Measurements from ENCODE around the gene SLC13A1. TPM values are rescaled to one million over a fixed set of nuclear protein-coding genes. Genes with fewer than 3 reads are reported as not detected.

The SLC13A1 gene
- total and polyA plus RNA-seq, 10 of the 15 experiments (the other 5 are each of a cell fraction or from before 2014, with no cell fraction given) = 0.10 TPM; not detected in 9

GRCh38 chr7:123133924-123134323, 65.8 kb downstream of the SLC13A1 start:
- DNase-seq (ENCODE audit: low read depth, low spot score) (no peak), ATAC-seq (no peak), FAIRE-seq (no peak)
- BruUV-seq (replicated peaks) = no TSS peak
- CTCF ChIA-PET = no interaction called here
- H3K79me2 ChIP-seq (ENCODE audit: control insufficient read depth, insufficient read depth, low read length) = no peaks in the 10 kb centered on the region
- H3K4me3 ChIP-seq = no peak overlapping the region
- SMC1A ChIA-PET (ENCODE audit: uncharacterized antibody, unreplicated experiment) = no interaction called here
- POLR2A ChIA-PET = no interaction called here
- no peaks in the 10 kb centered on the region for H3K36me3 ChIP-seq (ENCODE audit: control insufficient read depth in 2 of 2, insufficient read depth in 2 of 2, low read length in 1 of 2)
- no peaks in the 10 kb centered on the region for H3K4me1 ChIP-seq (ENCODE audit: control insufficient read depth, insufficient read depth, low read length)
- 63% methylated on average over 5 of the region's 5 CpGs for WGBS (ENCODE audit: insufficient coverage, insufficient replicate concordance, low lambda C conversion rate, missing lambda C conversion rate)
- no peak overlapping the region for H2AFZ ChIP-seq (ENCODE audit: control insufficient read depth, low read depth, low read length)
- H4K20me1 ChIP-seq (ENCODE audit: control insufficient read depth, insufficient read depth) = no peaks in the 10 kb centered on the region
- RAD21 ChIA-PET (ENCODE audit: unreplicated experiment) = no interaction called here
- in situ Hi-C loops (cut with MboI) = no loop called here
- H3K9ac ChIP-seq (ENCODE audit: control insufficient read depth, insufficient read depth, low read length) = no peak overlapping the region
- no peaks in the 10 kb centered on the region for H3K27me3 ChIP-seq (replicated peaks in 1 of 2; ENCODE audit: control insufficient read depth in 2 of 2, insufficient read depth in 2 of 2, low read length in 1 of 2)
- H3K9me3 ChIP-seq (replicated peaks; ENCODE audit: control insufficient read depth, insufficient read depth, low read length) = no peaks in the 10 kb centered on the region
- no peak for TF ChIP-seq TCF3 (IDR thresholded peaks at IDR 0.05; ENCODE audit: borderline replicate concordance, insufficient read depth, low read depth, low read length)
- H3K4me2 ChIP-seq (ENCODE audit: control insufficient read depth, insufficient read depth) = no peak overlapping the region
- no peak overlapping the region for H3K27ac ChIP-seq (ENCODE audit: control insufficient read depth, insufficient read depth)
- intact Hi-C loops (cut with micrococcal nuclease; ENCODE audit: unreplicated experiment) = no loop called here

GRCh38 chr7:123131961-123132360, 67.8 kb downstream of the SLC13A1 start:
- H3K9ac ChIP-seq (ENCODE audit: control insufficient read depth, insufficient read depth, low read length) = no peak overlapping the region
- TF ChIP-seq EP300 (IDR thresholded peaks at IDR 0.05; ENCODE audit: borderline replicate concordance in 1 of 2, control insufficient read depth in 1 of 2, low read depth in 2 of 2, low read length in 2 of 2) (no peak), ASH2L (IDR thresholded peaks at IDR 0.05; ENCODE audit: borderline replicate concordance, low read depth) (no peak)
- TF ChIP-seq, protein P1, sequence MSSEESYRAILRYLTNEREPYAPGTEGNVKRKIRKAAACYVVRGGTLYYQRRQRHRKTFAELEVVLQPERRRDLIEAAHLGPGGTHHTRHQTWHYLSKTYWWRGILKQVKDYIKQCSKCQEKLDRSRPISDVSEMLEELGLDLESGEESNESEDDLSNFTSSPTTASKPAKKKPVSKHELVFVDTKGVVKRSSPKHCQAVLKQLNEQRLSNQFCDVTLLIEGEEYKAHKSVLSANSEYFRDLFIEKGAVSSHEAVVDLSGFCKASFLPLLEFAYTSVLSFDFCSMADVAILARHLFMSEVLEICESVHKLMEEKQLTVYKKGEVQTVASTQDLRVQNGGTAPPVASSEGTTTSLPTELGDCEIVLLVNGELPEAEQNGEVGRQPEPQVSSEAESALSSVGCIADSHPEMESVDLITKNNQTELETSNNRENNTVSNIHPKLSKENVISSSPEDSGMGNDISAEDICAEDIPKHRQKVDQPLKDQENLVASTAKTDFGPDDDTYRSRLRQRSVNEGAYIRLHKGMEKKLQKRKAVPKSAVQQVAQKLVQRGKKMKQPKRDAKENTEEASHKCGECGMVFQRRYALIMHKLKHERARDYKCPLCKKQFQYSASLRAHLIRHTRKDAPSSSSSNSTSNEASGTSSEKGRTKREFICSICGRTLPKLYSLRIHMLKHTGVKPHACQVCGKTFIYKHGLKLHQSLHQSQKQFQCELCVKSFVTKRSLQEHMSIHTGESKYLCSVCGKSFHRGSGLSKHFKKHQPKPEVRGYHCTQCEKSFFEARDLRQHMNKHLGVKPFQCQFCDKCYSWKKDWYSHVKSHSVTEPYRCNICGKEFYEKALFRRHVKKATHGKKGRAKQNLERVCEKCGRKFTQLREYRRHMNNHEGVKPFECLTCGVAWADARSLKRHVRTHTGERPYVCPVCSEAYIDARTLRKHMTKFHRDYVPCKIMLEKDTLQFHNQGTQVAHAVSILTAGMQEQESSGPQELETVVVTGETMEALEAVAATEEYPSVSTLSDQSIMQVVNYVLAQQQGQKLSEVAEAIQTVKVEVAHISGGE (CRISPR knock-in tag; IDR thresholded peaks at IDR 0.05) = no peak
- H4K20me1 ChIP-seq (ENCODE audit: control insufficient read depth, insufficient read depth) = no peaks in the 10 kb centered on the region
- in situ Hi-C loops (cut with MboI) = no loop called here
- DNase-seq (ENCODE audit: low read depth, low spot score) (no peak), ATAC-seq (no peak), FAIRE-seq (no peak)
- CTCF ChIA-PET = interaction anchor here (0.8 to 2.1 kb wide), 10 partner anchors 11 to 581 kb away, joined by 3 to 10 read pairs (median 4); no protein-coding TSS in a partner anchor
- SMC1A ChIA-PET (ENCODE audit: uncharacterized antibody, unreplicated experiment) = interaction anchor here (1.2 to 1.5 kb wide), 3 partner anchors 13 to 581 kb away, joined by 3 to 5 read pairs (median 4); no protein-coding TSS in a partner anchor
- H3K27me3 ChIP-seq (replicated peaks in 1 of 2; ENCODE audit: control insufficient read depth in 2 of 2, insufficient read depth in 2 of 2, low read length in 1 of 2) = no peaks in the 10 kb centered on the region
- no peaks in the 10 kb centered on the region for H3K9me3 ChIP-seq (replicated peaks; ENCODE audit: control insufficient read depth, insufficient read depth, low read length)
- no peak overlapping the region for H2AFZ ChIP-seq (ENCODE audit: control insufficient read depth, low read depth, low read length)
- no peaks in the 10 kb centered on the region for H3K79me2 ChIP-seq (ENCODE audit: control insufficient read depth, insufficient read depth, low read length)
- intact Hi-C loops (cut with micrococcal nuclease; ENCODE audit: unreplicated experiment) = no loop called here
- POLR2A ChIA-PET = no interaction called here
- H3K4me2 ChIP-seq (ENCODE audit: control insufficient read depth, insufficient read depth) = no peak overlapping the region
- BruUV-seq (replicated peaks) = no TSS peak
- 0% methylated on average over 1 of the region's 1 CpG for WGBS (ENCODE audit: insufficient coverage, insufficient replicate concordance, low lambda C conversion rate, missing lambda C conversion rate)
- RAD21 ChIA-PET (ENCODE audit: unreplicated experiment) = interaction anchor here (1.2 to 1.9 kb wide), 3 partner anchors 61 to 328 kb away, joined by 4 to 6 read pairs (median 5); no protein-coding TSS in a partner anchor
- no peak overlapping the region for H3K27ac ChIP-seq (ENCODE audit: control insufficient read depth, insufficient read depth)
- no peaks in the 10 kb centered on the region for H3K4me1 ChIP-seq (ENCODE audit: control insufficient read depth, insufficient read depth, low read length)
- no peaks in the 10 kb centered on the region for H3K36me3 ChIP-seq (ENCODE audit: control insufficient read depth in 2 of 2, insufficient read depth in 2 of 2, low read length in 1 of 2)
- H3K4me3 ChIP-seq = no peak overlapping the region

Data from GM12878 (cell line).